Measurements from ENCODE around the gene OPN4.

GRCh38 chr10:86648704-86649427 is 5.5 kb upstream of the OPN4 start:
- no peak for TF ChIP-seq CTCF (IDR thresholded peaks at IDR 0.05; ENCODE audit: insufficient read depth, low read length)
- TF ChIP-seq REST (IDR thresholded peaks at IDR 0.05; ENCODE audit: insufficient replicate concordance, low read depth), result no peak
- no peak for TF ChIP-seq POLR2AphosphoS5 (IDR thresholded peaks at IDR 0.05; ENCODE audit: low read depth)

Data from HL-60 (cell line).